ENCODE results near the gene MRAS. TPM values are rescaled to one million over a fixed set of nuclear protein-coding genes. Genes with fewer than 3 reads are reported as not detected.

MRAS gene
- total RNA-seq, 4 donors from 2014 or later, result 13.8 to 83.0 (median 46.8) TPM

- Histone ChIP-seq H3K27me3 (no peaks in the 10 kb centered on the region), H3K36me3 (no peaks in the 10 kb centered on the region), H3K4me1 (no peaks in the 10 kb centered on the region), H3K27ac (no peak overlapping the region), H3K4me3 (no peak overlapping the region), H3K9me3 (no peaks in the 10 kb centered on the region)
- intact Hi-C loops (cut with DNase I; ENCODE audit: low total_unique reads), result loop anchor here (10.0 kb wide), 1 partner anchor 71 kb away; no protein-coding TSS in a partner anchor
- TF ChIP-seq CTCF (IDR thresholded peaks at IDR 0.05), result no peak
- no peak for TF ChIP-seq POLR2A (IDR thresholded peaks at IDR 0.05)
- DNase-seq, result no peak
These were observed 57.1 kb downstream of the MRAS start for GRCh38 chr3:138405486-138405885.

- no peaks in the 10 kb centered on the region for H3K4me1 ChIP-seq
- intact Hi-C loops (cut with DNase I; ENCODE audit: low total_unique reads), result loop anchor here (10.0 kb wide), 1 partner anchor 72 kb away; no protein-coding TSS in a partner anchor
- no peak overlapping the region for H3K4me3 ChIP-seq
- no peaks in the 10 kb centered on the region for H3K27me3 ChIP-seq
- no peak for DNase-seq
- no peak overlapping the region for H3K27ac ChIP-seq
- H3K36me3 ChIP-seq, result no peaks in the 10 kb centered on the region
- H3K9me3 ChIP-seq, result no peaks in the 10 kb centered on the region
- TF ChIP-seq POLR2A (IDR thresholded peaks at IDR 0.05) (no peak), CTCF (IDR thresholded peaks at IDR 0.05) (no peak)
These were observed 58.2 kb downstream of the MRAS start for GRCh38 chr3:138406606-138407005.

- no peaks in the 10 kb centered on the region for H3K27me3 ChIP-seq
- TF ChIP-seq POLR2A (IDR thresholded peaks at IDR 0.05) (no peak), CTCF (IDR thresholded peaks at IDR 0.05) (no peak)
- H3K27ac ChIP-seq, result no peak overlapping the region
- no peaks in the 10 kb centered on the region for H3K4me1 ChIP-seq
- no peaks in the 10 kb centered on the region for H3K36me3 ChIP-seq
- intact Hi-C loops (cut with DNase I; ENCODE audit: low total_unique reads), result loop anchor here (10.0 kb wide), 1 partner anchor 73 kb away; no protein-coding TSS in a partner anchor
- no peak for DNase-seq
- no peak overlapping the region for H3K4me3 ChIP-seq
- H3K9me3 ChIP-seq, result no peaks in the 10 kb centered on the region
These were observed 59.0 kb downstream of the MRAS start for GRCh38 chr3:138407236-138407907.

GRCh38 chr3:138408751-138409570 lies 60.6 kb downstream of the MRAS start:
- no peak for DNase-seq
- H3K4me1 ChIP-seq, result no peaks in the 10 kb centered on the region
- no peak overlapping the region for H3K4me3 ChIP-seq
- no peaks in the 10 kb centered on the region for H3K27me3 ChIP-seq
- no peak overlapping the region for H3K27ac ChIP-seq
- H3K36me3 ChIP-seq, result no peaks in the 10 kb centered on the region
- no peaks in the 10 kb centered on the region for H3K9me3 ChIP-seq
- intact Hi-C loops (cut with DNase I; ENCODE audit: low total_unique reads), result loop anchor here (10.0 kb wide), 1 partner anchor 74 kb away; no protein-coding TSS in a partner anchor
- TF ChIP-seq CTCF (IDR thresholded peaks at IDR 0.05), result no peak
- TF ChIP-seq POLR2A (IDR thresholded peaks at IDR 0.05), result no peak
